Right lung (tissue), 10 donors: ENCODE results near the gene CCNA2. TPM values are rescaled to one million over a fixed set of nuclear protein-coding genes. Genes with fewer than 3 reads are reported as not detected.

ENCODE experiments used
- DNase-seq, 2 donors: peaks; one replicate each; pipeline ENCODE4 v3.0.0-alpha.2; 2013
- long read RNA-seq, 8 donors: transcript quantifications; one replicate each; lab custom pipeline, GENCODE V29; 2026
- polyA plus RNA-seq, 5 donors: library from polyadenylated mRNA; unstranded; fragments of 120-200 nt; gene quantifications; one replicate each; pipeline versions ENCODE4 v1.2.1 to v1.2.3, GENCODE V29; 2013; ENCODE audit warnings: inconsistent platforms in 1 of 5, low replicate concordance in 1 of 5; ENCODE audit not compliant: insufficient read length in 5 of 5, insufficient read depth in 1 of 5

Gene CCNA2
- 10 to 100 TPM; 22.5 to 75.7 (median 39.3) TPM for polyA plus RNA-seq
- long read RNA-seq, donor 1, transcript CCNA2-201 (8 exons, 2,797 nt): major isoform, 14 of 24 reads
- long read RNA-seq, donor 1, partial matches to known transcripts: 10 of 24 reads
- long read RNA-seq, donor 1, other reads (novel, unspliced or antisense): 0 of 24 reads
- long read RNA-seq, donor 2, transcript CCNA2-201 (8 exons, 2,797 nt): major isoform, 10 of 15 reads
- long read RNA-seq, donor 2, partial matches to known transcripts: 5 of 15 reads
- long read RNA-seq, donor 2, other reads (novel, unspliced or antisense): 0 of 15 reads
- long read RNA-seq, donor 3, transcript CCNA2-201 (8 exons, 2,797 nt): major isoform, 10 of 24 reads
- long read RNA-seq, donor 3, partial matches to known transcripts: 14 of 24 reads
- long read RNA-seq, donor 3, other reads (novel, unspliced or antisense): 0 of 24 reads
- long read RNA-seq, donor 4, transcript CCNA2-201 (8 exons, 2,797 nt): major isoform, 5 of 5 reads
- long read RNA-seq, donor 4, partial matches to known transcripts: 0 of 5 reads
- long read RNA-seq, donor 4, other reads (novel, unspliced or antisense): 0 of 5 reads
- long read RNA-seq, donor 5, transcript CCNA2-201 (8 exons, 2,797 nt): major isoform, 23 of 71 reads
- long read RNA-seq, donor 5, partial matches to known transcripts: 48 of 71 reads
- long read RNA-seq, donor 5, other reads (novel, unspliced or antisense): 0 of 71 reads
- long read RNA-seq, donor 6, transcript CCNA2-201 (8 exons, 2,797 nt): major isoform, 7 of 95 reads
- long read RNA-seq, donor 6, partial matches to known transcripts: 71 of 95 reads
- long read RNA-seq, donor 6, other reads (novel, unspliced or antisense): 17 of 95 reads
- long read RNA-seq, donor 7, partial matches to known transcripts: 0 of 2 reads
- long read RNA-seq, donor 7, other reads (novel, unspliced or antisense): 0 of 2 reads
- long read RNA-seq, donor 8, transcript CCNA2-201 (8 exons, 2,797 nt): major isoform, 7 of 7 reads
- long read RNA-seq, donor 8, partial matches to known transcripts: 0 of 7 reads
- long read RNA-seq, donor 8, other reads (novel, unspliced or antisense): 0 of 7 reads

DNA sequence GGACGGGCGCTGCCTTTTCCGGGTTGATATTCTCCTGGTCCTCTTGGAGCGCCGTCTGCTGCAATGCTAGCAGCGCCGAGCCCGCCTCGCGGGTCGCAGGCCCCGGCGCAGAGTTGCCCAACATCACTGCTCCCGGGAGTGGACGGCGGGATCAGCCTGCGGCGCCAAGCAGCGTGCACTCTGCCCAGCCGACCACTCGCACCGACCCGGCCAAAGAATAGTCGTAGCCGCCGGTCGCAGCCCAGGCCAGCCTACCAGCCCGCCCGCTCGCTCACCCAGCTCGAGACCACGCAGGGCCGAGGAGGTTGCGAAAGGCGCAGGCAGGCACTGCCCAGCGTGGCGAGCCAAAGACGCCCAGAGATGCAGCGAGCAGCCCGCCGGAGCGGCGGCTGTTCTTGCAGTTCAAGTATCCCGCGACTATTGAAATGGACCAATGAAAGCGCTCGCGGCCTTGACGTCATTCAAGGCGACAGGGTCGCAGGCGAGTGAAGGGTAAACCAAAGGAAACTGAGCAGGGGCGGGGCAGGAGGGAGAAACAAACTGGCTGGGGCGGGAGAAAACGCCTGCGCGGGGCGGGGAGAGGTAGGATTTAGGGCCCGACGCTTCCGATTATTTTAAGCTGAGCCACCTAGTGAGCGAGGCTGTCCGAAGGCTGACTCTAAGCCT lies at the start of gene CCNA2:
Gene CCNA2, minus strand, starts transcription at position 379 of the 666 bp plus-strand sequence. Its CDS starts 255 bp downstream, at position 124.
- DNase-seq: peak; percentile 95 to 96

DNA sequence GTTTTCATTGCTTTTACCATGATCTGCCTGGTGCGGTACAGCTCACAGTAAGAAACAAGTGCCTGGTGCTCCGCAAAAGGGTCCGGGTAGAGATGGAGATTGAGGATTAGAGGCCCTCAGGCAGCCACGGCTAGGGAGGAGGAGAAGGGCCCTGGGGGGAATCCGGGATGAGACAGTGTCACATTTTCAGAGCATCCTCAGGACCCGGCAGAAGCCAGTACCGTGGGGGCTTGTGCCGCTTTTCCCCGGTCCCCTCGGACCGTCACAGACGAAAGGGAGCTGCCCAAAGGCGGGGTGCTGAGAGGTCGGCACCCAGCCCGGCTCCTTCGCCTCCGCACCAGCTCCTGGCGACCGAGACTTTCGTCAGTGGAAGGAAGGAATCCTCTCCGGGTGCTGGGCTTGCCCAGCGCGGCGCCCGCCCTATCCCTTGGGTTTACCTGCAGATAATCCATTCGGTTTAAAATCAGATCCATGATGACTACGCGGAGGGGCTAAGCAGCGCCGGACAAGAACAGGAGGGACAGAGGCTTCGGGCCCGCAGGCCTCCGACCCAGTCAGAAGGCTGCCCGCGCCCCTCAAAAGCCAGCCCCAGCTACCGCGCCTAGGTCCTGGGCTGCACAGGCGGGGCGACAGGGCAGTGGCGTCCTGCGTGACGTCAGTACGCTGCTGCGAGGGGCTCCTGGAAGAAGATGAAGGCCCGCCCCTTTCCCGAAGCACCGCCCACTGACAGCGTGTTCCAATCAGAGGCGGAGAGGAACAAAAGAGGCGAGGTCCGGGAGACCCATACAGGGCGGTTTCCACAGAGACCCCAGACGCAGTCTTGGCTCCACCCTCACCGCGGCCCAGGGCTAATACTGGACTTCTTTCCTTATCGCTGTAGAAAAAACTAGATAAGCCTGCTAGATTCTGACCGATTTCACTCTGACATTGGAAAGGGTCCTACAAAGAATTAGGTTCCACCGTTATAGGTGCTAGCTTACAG lies 46.4 kb upstream of the CCNA2 start, which contains the start of gene BBS7:
Gene BBS7, minus strand, starts transcription at position 634 of the 982 bp plus-strand sequence. Its CDS starts 161 bp downstream, at position 473.
- peak; percentile 98 for DNase-seq

DNA sequence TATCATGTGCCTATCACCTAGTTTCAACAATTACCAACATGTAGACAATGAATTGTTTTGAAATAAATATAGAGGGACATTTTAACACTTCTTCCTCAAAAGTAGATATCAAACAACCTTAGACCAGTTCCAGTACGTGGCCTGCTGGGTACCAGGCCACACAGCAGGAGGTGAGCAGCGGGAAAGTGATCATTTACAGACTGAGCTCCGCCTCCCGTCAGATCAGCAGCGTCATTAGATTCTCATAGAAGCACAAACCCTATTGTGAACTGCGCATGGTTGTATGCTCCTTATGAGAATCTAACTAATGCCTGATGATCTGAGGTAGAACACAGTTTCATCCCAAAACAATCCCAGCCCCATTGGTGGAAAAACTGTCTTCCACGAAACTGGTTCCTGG lies 40.1 kb upstream of the CCNA2 start:
- DNase-seq: no peak

DNA sequence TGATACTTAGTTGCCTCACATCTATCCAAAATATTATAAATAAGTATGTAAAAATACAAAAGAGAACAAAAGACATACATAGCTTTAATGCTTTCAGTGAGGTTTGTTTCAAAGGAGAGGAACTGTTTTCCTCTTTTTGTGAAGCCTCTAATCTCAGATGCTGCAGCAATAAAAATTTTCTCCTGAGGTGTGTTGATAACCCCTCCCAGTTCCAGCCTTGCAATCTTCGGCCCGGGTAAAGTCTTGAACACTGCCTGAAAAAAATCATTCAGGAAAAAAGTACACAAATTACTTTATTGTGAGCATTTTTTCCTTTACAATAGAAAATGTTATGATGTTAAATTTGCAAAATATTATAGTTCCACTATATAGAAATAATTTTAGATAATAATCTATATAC lies 37.7 kb upstream of the CCNA2 start:
- no peak for DNase-seq

DNA sequence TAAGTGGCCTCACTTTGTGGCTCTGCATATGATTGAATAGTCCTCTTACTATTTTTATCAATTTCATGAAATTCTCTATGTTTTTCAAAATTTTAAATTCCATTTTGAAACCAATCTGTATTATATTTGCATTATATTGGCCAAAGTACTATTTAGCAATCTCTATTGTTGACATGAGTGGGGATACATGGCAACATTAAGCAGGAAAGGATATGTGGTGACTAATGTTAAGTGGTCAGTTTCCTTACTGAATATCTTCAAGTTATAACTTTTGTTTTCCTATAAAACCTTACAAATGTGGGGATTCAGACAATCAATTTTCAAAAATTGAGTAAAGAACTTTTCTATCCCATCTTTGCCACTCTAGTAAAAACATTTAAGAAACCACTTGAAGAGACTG lies 36.4 kb upstream of the CCNA2 start:
- no peak for DNase-seq

DNA sequence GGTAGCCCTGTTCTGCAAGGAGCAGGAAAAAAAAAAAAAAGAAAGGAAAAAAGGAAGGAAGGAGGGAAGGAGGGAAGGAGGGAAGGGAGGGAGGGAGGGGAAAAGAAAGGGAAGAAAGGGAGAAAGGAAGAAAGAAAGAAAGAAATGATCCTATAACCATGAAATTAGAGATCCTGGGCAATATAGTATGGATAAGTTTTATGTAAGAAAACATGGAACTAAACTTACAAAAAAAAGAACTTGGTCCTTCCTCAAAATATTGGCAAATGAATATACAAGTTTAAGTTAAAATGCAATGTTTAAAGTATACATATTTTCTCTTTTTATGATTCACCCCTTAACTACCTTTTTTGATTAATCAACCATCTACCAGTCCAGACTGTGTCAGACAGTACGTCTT lies 27.7 kb upstream of the CCNA2 start:
- no peak for DNase-seq

DNA sequence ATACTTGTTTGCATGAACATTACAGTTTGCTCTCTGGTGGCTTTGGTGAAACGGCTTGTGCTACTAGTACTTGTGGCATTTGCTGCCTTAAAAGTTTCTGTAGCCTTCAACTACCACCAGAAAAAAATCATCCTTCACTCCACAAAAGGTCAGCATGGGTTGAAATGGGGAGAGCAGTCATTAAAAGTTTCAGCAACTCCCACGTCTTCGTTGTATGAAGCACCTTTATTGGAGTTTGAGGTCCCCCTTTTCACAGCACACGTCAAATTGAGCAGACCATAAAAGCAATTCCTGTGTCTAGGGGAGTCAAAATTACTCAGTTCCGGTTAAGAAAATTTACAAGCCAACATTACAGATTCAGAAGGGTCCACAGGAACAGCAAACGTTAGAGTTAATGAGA lies 23.0 kb upstream of the CCNA2 start:
- no peak for DNase-seq

DNA sequence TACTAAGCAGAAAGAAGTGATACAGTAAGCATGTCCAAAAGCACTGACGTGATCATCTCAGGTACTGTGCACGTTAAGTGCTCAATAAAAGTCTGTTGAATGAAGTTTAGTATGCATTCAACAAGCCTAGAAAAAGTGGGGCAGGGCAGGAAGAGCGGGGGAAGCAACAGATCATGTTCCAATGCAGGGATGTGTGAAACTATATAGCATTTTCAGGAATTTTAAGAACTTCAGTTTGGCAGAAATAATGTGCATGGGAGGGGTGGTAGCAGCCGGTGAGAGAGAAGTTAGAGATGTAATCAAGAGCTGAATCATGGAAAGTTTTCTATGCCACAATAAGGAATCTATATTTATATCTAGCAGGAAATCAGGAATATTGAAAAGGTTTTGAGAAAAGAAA lies 19.2 kb upstream of the CCNA2 start:
- no peak for DNase-seq

DNA sequence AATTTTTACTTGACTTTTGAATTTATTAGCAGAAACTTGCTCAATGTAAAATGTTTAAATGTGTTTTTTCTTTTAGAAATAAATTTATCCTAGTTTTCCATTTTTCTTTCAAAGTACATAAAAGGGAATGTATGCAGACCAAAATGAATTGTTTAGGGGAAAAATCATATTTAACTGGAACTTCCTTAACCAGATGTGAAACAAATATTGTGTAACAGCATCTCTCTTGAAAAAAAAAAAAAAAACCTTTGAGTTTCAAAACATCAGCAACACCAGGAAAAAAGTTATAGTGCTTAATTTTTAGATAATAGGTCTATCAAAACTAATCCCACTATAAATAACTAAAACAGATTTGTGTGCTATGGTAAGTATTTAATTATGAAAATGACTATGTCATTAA lies 14.5 kb upstream of the CCNA2 start:
- no peak for DNase-seq

DNA sequence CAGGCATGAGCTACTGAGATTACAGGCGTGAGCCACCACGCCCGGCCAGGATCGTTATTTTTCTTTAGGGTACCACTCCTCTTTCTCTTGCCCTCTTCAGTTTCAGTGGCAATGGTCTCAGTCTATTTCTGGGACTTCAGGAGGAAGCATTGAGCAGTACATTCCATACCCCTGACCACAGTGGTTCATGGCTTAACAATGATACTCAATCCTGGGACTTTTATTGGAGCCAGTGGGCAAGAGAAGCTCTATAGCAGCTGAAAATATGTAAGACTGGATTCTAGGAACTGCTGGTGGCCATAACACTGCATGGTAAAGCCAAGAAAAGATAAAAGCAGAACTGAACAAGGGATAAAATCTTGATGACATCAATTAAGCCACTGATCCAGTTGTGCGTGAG lies 5.8 kb upstream of the CCNA2 start:
- DNase-seq: no peak

DNA sequence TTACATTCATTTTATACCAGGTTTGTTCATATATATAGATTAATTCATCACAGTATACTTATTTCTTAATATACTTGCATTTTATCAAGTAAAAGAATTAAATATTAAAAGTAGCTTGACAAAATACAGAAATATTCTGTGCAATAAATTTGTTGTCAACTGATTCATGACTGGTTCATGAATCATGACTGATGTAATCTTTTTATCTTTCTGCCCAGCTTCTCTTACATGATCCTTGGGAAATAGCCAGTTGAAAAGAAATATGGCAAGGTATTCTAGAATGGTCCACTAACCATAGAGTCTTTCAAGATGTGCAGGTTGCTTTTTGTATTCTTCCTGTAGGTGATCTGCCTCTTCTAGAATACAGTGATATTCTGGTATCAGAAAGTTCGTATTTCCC lies 4.2 kb upstream of the CCNA2 start:
- no peak for DNase-seq

DNA sequence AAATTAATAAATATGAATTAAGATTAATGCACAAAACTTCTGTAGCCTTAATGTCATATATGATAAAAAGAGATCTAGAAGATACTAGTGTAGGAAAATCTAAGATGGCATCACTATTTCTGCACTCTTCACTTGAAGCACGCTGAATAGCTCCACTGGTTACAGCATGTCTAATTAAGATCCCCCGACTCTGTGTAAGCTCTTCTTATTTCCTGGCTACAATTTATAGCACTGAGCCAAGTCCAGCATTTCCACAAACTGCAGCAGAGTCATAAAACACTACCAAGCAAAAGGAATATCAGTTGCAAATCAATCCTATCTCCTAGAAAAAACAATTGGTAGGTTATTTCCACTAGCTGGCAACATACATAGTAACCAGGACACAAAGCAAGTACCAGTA lies 1.3 kb upstream of the CCNA2 start:
- no peak for DNase-seq

DNA sequence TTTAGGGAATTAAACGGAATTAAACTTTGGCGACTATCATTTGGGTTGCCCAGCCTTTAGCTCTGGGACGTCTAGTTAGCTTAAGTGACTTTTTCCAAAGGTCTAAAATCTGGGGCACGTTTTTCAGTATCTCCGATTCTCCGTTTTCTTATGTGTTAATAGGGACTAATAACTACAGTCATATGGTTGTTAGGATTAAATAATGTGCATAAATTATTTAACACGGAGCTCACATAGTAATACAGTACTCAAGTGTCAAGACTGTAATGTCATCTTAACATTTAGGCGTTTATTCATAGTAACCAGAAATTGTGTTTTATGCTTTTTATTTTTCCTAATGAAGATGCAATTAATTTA lies 466 bp upstream of the CCNA2 start:
- no peak for DNase-seq

DNA sequence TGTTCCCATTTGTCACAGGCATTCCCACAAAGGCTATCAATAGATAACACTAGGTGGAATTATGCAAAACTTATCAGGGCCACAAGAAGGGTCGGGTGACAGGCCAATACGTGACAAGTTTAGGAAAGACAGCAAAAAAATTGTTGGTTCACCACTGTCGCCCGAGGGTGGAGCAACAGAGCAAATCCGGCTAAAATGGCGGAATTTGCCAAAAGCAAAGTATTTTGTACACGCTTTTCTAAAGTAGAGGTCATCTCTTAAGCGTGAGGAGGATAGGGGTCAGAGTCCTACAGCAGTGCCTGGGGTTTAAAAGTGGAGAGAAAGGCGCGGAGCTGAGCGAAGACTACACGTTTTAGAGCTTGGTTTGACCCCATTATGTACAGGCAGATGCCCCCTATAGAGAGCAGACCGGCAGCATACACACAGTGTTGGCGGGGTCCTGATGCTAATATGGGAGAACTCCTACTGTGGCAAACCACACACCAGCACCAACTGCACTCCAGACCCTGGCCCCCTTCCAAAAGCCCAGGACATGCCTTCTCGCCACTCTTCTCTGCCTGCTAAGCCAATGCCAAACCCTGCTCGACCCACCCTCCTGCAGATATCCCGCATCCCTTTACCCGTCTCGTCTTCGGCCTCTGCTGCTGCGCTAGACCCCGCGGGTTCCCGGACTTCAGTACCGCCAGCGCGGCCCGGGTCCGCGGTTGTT lies 733 bp downstream of the CCNA2 start:
- no peak for DNase-seq

DNA sequence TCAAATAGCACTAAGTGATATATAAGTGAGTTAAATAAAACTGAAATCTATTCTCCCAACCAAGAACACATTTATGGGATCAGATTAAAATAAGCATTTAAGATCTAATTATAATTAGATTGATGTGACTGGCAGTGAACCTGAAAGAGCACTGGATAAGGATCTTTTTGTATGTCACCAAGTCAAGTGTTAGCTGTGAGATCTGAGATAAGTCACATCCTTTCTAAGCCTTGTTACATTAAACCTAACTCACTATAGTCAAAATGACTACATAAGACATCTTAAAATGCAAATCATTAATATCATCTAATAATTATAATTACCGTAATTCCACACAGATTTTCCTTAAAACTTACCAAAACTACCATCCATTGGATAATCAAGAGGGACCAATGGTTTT lies 1.6 kb downstream of the CCNA2 start:
- no peak for DNase-seq

DNA sequence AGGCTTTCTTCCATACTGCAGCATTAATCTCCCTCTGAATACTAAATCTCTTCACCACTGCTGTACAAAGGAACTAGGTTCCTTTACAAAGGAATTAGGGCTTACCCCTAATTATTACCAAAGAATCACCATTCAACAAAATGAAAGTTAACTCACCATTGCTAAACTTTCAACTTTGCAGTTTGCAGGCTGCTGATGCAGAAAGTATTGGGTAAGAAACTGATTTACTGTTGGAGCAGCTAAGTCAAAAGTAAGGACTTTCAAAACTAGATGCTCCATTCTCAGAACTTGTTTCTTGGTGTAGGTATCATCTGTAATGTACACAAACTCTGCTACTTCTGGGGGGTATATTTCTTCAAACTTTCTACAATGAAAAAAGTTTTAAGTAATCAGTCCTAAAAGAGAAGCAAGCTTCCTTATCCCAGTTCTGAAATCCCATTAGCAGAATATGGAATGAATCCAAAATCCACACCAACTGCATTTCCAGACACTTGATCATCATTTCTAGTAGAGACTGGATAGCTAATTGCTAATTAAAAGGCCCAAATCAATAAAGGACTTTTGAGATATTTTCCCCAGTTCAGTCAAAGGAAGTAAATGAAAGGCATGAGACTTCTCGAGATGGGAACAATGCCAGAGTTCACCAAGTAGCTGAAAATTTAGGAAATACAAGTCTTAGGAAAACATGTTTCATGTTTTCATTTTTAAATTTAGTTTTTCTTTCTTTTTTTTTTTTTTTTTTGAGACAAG lies 4.3 kb downstream of the CCNA2 start:
- DNase-seq: no peak

DNA sequence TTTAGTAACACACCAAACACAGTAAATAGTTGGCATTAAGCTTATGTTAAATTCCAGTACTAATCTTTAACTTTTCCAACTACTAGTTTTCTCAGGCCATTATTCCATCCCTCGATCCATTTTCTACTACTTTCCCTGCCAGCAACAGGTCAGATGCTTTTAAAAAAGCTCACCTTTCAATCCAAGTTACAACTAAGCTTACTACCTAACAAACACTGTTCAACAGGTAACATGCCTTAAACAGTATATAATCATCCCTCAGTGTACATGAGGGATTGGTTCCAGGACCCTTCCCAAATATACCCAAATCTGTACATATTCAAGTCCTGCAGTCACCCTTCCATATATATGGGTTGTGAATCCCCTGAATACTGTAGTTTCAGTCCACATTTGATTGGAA lies 5.5 kb downstream of the CCNA2 start:
- no peak for DNase-seq

DNA sequence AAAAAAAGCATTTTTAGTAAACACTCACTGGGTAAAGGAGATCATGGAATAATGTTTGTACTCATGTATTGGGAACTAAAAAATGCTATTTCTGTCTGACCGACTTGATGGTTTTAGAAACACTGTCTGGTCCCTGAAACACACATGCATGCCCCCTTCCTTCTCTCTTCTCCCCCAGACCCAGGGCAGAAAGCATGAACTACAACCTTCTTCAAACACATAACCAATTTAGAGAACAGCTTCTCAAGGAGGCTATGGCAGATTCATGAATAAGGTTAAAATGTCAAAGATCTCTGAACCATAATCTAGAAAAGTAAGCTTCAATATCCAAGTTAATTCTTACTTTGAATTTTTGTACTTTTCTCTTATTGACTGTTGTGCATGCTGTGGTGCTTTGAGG lies 6.0 kb downstream of the CCNA2 start:
- no peak for DNase-seq

DNA sequence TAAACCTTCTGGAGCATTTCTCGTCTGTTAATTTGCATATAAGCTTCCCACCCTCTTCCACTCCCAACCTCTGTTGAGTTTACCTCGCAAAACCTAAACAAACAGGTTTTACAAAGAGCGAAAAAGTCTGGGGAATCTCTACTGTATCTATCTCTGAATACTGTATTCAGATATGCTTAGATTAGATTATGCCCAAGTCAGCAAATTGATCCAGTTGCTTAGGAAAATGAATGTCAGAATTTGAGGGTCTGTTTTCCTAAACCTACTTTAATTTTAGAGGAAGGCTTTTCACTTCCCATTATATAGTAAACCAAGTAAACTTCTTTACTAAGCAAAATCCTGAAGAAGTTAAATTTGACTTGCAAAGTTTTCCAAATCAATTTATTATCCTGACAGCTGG lies 6.7 kb downstream of the CCNA2 start:
- no peak for DNase-seq
